ENCODE results near the gene PARD3B. TPM values are rescaled to one million over a fixed set of nuclear protein-coding genes. Genes with fewer than 3 reads are reported as not detected.

PARD3B gene
- total and polyA plus RNA-seq, 2 of the 13 experiments (the other 11 are each of a cell fraction or from before 2014, with no cell fraction given), result 0.71 to 2.3 TPM

- TF ChIP-seq ZNF550 (CRISPR knock-in tag; IDR thresholded peaks at IDR 0.05; ENCODE audit: borderline replicate concordance), result no peak
- TF ChIP-seq AKAP8 (CRISPR knock-in tag; IDR thresholded peaks at IDR 0.05), result no peak
- FAIRE-seq (no peak), DNase-seq (ENCODE audit: low spot score) (no peak), ATAC-seq (no peak)
- in situ Hi-C loops (cut with HindIII; ENCODE audit: extremely low pct_ligation_motif_present, low pct_unique_long_range_greater_than_20kb), result no loop called here
- Histone ChIP-seq H3K9me3 (ENCODE audit: low read length) (0 out of 2 replicates have a peak, but pooled peaks cover 2% of the 10 kb centered on the region), H3K9ac (ENCODE audit: insufficient read depth, low read depth, low read length) (no peak overlapping the region), H3K79me2 (ENCODE audit: insufficient read depth, low read length) (no peaks in the 10 kb centered on the region), H3K4me3 (replicated peaks in 1 of 3; ENCODE audit: insufficient read depth in 1 of 3, low read depth in 2 of 3, low read length in 3 of 3) (no peak overlapping the region), H4K20me1 (ENCODE audit: insufficient read depth, low read length) (no peaks in the 10 kb centered on the region), H2AFZ (ENCODE audit: low read length) (no peak overlapping the region), H3K4me1 (ENCODE audit: insufficient read depth, low read length) (no peaks in the 10 kb centered on the region; the same call in 1 of the 2 replicates), H3K4me2 (ENCODE audit: low read depth, low read length) (no peak overlapping the region), H3K36me3 (replicated peaks in 1 of 2; ENCODE audit: control insufficient read depth in 1 of 2, insufficient read depth in 2 of 2, low read length in 2 of 2) (no peaks in the 10 kb centered on the region), H3K27ac (ENCODE audit: extremely low read length, insufficient read depth, low read length) (no peak overlapping the region), H3K27me3 (ENCODE audit: control insufficient read depth in 1 of 2, insufficient read depth in 2 of 2, low read length in 2 of 2) (no peaks in the 10 kb centered on the region)
- ChIA-PET CTCF (ENCODE audit: low intra/inter-chr PET ratio, low total read pairs) (no interaction called here), POLR2A (interaction anchor here (2.0 kb wide), 1 partner anchor 25 kb away, joined by 6 read pairs; the partner anchor contains the start of gene PARD3B)
- 30% methylated on average over 2 of the region's 2 CpGs for WGBS (ENCODE audit: low lambda C conversion rate)
- intact Hi-C loops (cut with micrococcal nuclease; ENCODE audit: unreplicated experiment), result no loop called here
- no TSS peak for BruUV-seq (replicated peaks)
Observed at GRCh38 chr2:204571041-204571440, 25.8 kb downstream of the PARD3B start.

- Histone ChIP-seq H3K27me3 (ENCODE audit: control insufficient read depth in 1 of 2, insufficient read depth in 2 of 2, low read length in 2 of 2) (no peaks in the 10 kb centered on the region), H2AFZ (ENCODE audit: low read length) (no peak overlapping the region), H3K4me2 (ENCODE audit: low read depth, low read length) (no peak overlapping the region), H3K4me1 (ENCODE audit: insufficient read depth, low read length) (no peaks in the 10 kb centered on the region; the same call in 1 of the 2 replicates), H4K20me1 (ENCODE audit: insufficient read depth, low read length) (no peaks in the 10 kb centered on the region), H3K9me3 (ENCODE audit: low read length) (0 out of 2 replicates have a peak, but pooled peaks cover 4% of the 10 kb centered on the region), H3K4me3 (replicated peaks in 1 of 3; ENCODE audit: insufficient read depth in 1 of 3, low read depth in 2 of 3, low read length in 3 of 3) (no peak overlapping the region), H3K79me2 (ENCODE audit: insufficient read depth, low read length) (no peaks in the 10 kb centered on the region), H3K9ac (ENCODE audit: insufficient read depth, low read depth, low read length) (no peak overlapping the region), H3K27ac (ENCODE audit: extremely low read length, insufficient read depth, low read length) (no peak overlapping the region), H3K36me3 (replicated peaks in 1 of 2; ENCODE audit: control insufficient read depth in 1 of 2, insufficient read depth in 2 of 2, low read length in 2 of 2) (no peaks in the 10 kb centered on the region)
- ChIA-PET CTCF (ENCODE audit: low intra/inter-chr PET ratio, low total read pairs) (no interaction called here), POLR2A (interaction anchor here (2.0 kb wide), 1 partner anchor 26 kb away, joined by 6 read pairs; the partner anchor contains the start of gene PARD3B)
- BruUV-seq (replicated peaks), result no TSS peak
- TF ChIP-seq ZKSCAN5 (CRISPR knock-in tag; IDR thresholded peaks at IDR 0.05), result no peak
- TF ChIP-seq HNRNPUL1 (IDR thresholded peaks at IDR 0.05; ENCODE audit: low read depth, low read length), result no peak
- WGBS (ENCODE audit: low lambda C conversion rate), result 55% methylated on average over 2 of the region's 2 CpGs
- FAIRE-seq (no peak), ATAC-seq (no peak), DNase-seq (ENCODE audit: low spot score) (no peak)
- in situ Hi-C loops (cut with HindIII; ENCODE audit: extremely low pct_ligation_motif_present, low pct_unique_long_range_greater_than_20kb) (no loop called here), intact Hi-C loops (cut with micrococcal nuclease; ENCODE audit: unreplicated experiment) (no loop called here)
Observed at GRCh38 chr2:204571911-204572310, 26.6 kb downstream of the PARD3B start.

Data from HepG2 (cell line).